ENCODE measurements around the gene GNG2. TPM values are rescaled to one million over a fixed set of nuclear protein-coding genes. Genes with fewer than 3 reads are reported as not detected.

Gene GNG2
- not detected for polyA plus RNA-seq (2012; ENCODE audit: insufficient read length, low read depth)

DNA sequence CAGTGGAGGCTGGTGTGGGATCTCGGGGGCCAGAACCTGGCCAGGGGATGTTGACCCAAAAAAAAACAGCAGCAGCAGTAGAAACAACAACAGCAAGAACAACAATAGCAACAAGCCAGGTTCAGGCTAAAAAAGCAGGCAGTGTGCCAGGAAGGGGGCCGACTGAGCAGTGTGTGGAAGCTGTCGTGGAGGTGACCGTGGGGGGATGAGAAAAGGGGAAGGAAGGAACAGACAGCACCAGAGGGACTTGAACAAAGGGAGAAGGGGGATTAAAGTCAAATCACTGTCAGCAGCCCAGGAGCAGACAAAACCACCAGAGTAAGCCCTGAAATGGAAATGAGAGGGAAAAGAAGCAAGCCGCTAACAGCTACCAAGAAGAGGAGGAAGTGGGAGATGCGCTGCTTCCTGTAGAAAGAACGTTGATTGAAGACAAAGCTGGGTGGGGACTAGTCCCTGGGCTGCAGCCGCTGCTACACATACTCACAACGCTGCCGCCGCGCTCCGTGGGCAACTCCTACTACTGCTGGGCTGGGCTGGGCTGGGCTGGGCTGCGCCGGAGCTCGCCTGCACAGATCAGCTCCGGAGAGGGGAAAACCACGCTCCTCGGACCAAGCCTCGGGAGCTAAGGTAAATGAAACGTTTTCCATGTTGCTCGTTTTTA is at the start of gene GNG2:
Gene GNG2, plus strand, starts transcription at position 449 of the 661 bp plus-strand sequence. CDS start 90,067 bp downstream, outside the sequence.
- TF ChIP-seq, protein P1, sequence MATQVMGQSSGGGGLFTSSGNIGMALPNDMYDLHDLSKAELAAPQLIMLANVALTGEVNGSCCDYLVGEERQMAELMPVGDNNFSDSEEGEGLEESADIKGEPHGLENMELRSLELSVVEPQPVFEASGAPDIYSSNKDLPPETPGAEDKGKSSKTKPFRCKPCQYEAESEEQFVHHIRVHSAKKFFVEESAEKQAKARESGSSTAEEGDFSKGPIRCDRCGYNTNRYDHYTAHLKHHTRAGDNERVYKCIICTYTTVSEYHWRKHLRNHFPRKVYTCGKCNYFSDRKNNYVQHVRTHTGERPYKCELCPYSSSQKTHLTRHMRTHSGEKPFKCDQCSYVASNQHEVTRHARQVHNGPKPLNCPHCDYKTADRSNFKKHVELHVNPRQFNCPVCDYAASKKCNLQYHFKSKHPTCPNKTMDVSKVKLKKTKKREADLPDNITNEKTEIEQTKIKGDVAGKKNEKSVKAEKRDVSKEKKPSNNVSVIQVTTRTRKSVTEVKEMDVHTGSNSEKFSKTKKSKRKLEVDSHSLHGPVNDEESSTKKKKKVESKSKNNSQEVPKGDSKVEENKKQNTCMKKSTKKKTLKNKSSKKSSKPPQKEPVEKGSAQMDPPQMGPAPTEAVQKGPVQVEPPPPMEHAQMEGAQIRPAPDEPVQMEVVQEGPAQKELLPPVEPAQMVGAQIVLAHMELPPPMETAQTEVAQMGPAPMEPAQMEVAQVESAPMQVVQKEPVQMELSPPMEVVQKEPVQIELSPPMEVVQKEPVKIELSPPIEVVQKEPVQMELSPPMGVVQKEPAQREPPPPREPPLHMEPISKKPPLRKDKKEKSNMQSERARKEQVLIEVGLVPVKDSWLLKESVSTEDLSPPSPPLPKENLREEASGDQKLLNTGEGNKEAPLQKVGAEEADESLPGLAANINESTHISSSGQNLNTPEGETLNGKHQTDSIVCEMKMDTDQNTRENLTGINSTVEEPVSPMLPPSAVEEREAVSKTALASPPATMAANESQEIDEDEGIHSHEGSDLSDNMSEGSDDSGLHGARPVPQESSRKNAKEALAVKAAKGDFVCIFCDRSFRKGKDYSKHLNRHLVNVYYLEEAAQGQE (IDR thresholded peaks at IDR 0.05; ENCODE audit: insufficient read depth in 1 of 2, low read depth in 2 of 2, low read length in 2 of 2), result no peak
- TF ChIP-seq TAF1 (IDR thresholded peaks at IDR 0.05; ENCODE audit: borderline replicate concordance, insufficient read depth, low read length) (no peak), FOXP2 (optimal IDR thresholded peaks at IDR 0.05; ENCODE audit: borderline replicate concordance, extremely low read depth, extremely low read length, insufficient read depth) (no peak), POLR2AphosphoS5 (IDR thresholded peaks at IDR 0.05; ENCODE audit: low read depth, low read length) (no peak), SIN3A (IDR thresholded peaks at IDR 0.05; ENCODE audit: borderline replicate concordance, insufficient read depth, low read length) (no peak)

DNA sequence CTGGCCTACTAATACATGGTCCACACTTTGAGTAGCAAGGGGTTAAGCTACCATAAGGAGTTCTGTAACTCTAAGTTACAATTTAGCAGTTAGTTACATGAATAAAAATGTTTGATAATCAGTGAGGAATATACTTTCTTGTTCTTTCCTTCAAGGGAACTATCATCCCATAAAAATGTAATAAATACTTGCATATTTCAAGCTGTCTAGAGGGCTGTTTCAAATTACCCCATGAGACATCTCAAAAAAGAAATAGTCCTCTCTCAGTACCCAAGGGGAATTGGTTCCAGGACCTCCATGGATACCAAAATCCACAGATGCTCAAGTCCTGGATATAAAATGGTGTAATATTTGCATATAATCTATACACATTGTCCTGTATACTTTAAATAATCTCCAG is 48.7 kb upstream of the GNG2 start:
- TF ChIP-seq POLR2AphosphoS5 (IDR thresholded peaks at IDR 0.05; ENCODE audit: low read depth, low read length) (no peak), SIN3A (IDR thresholded peaks at IDR 0.05; ENCODE audit: borderline replicate concordance, insufficient read depth, low read length) (no peak), FOXP2 (optimal IDR thresholded peaks at IDR 0.05; ENCODE audit: borderline replicate concordance, extremely low read depth, extremely low read length, insufficient read depth) (no peak), TAF1 (IDR thresholded peaks at IDR 0.05; ENCODE audit: borderline replicate concordance, insufficient read depth, low read length) (no peak)
- TF ChIP-seq, protein P1 (IDR thresholded peaks at IDR 0.05; ENCODE audit: insufficient read depth in 1 of 2, low read depth in 2 of 2, low read length in 2 of 2), result no peak

DNA sequence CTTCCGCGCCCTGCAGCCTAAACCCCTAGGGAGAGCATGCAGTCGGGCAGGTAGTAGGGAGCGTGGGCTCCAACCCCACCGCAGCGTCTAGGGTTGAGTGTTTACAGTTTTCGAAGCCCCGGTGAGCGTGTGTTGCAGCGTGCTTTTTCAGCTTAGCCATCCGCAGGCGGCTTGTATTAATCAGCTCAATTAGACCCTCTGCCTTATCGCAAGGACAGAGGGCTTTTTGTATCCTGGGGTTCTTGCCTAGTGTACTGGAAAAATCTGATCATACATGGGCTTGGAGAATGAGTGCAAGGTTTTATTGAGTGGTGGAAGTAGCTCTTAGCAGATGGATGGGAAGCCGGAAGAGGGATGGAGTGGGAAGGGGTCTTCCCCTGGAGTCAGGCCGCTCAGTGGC is 44.4 kb upstream of the GNG2 start:
- TF ChIP-seq, protein P1 (IDR thresholded peaks at IDR 0.05; ENCODE audit: insufficient read depth in 1 of 2, low read depth in 2 of 2, low read length in 2 of 2), result no peak
- TF ChIP-seq SIN3A (IDR thresholded peaks at IDR 0.05; ENCODE audit: borderline replicate concordance, insufficient read depth, low read length) (no peak), FOXP2 (optimal IDR thresholded peaks at IDR 0.05; ENCODE audit: borderline replicate concordance, extremely low read depth, extremely low read length, insufficient read depth) (no peak), POLR2AphosphoS5 (IDR thresholded peaks at IDR 0.05; ENCODE audit: low read depth, low read length) (no peak), TAF1 (IDR thresholded peaks at IDR 0.05; ENCODE audit: borderline replicate concordance, insufficient read depth, low read length) (no peak)

DNA sequence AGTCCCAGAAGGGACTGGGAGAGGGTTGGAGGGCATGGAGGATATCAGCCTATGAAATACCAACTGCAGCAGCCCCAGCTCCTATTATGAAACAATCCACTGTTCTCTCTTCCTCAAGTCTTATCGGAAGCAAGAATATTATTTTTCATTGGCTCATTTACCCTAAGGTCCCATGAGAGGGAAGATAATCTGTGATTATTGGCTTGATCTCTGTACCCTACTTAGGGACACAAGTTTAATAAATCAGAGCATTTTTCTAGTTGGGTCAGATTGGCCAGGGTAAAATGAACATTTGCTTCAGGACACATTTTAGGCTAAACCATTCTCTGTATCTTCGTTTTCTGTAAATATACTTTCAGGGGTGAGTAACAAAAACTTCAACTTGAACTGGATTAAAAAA is 43.1 kb upstream of the GNG2 start:
- TF ChIP-seq, protein P1 (IDR thresholded peaks at IDR 0.05; ENCODE audit: insufficient read depth in 1 of 2, low read depth in 2 of 2, low read length in 2 of 2), result no peak
- TF ChIP-seq FOXP2 (optimal IDR thresholded peaks at IDR 0.05; ENCODE audit: borderline replicate concordance, extremely low read depth, extremely low read length, insufficient read depth), result no peak
- no peak for TF ChIP-seq POLR2AphosphoS5 (IDR thresholded peaks at IDR 0.05; ENCODE audit: low read depth, low read length)
- no peak for TF ChIP-seq TAF1 (IDR thresholded peaks at IDR 0.05; ENCODE audit: borderline replicate concordance, insufficient read depth, low read length)
- TF ChIP-seq SIN3A (IDR thresholded peaks at IDR 0.05; ENCODE audit: borderline replicate concordance, insufficient read depth, low read length), result no peak
